ENCODE results near the gene GZF1. TPM values are rescaled to one million over a fixed set of nuclear protein-coding genes. Genes with fewer than 3 reads are reported as not detected.

Gene GZF1
- polyA plus RNA-seq, 1 of the 3 experiments (the other 2 are of a cell fraction) = 20.6 TPM

GRCh38 chr20:23381876-23382275, 19.9 kb downstream of the GZF1 start:
- Histone ChIP-seq H3K4me2 (no peak overlapping the region), H3K27ac (ENCODE audit: low read depth in 2 of 2, low read length in 1 of 2) (no peak overlapping the region), H3K4me1 (ENCODE audit: control insufficient read depth in 1 of 2, insufficient read depth in 2 of 2, low read depth in 1 of 2, low read length in 1 of 2) (no peaks in the 10 kb centered on the region), H3K9ac (no peak overlapping the region), H3K4me3 (ENCODE audit: low read depth in 2 of 2, low read length in 1 of 2) (no peak overlapping the region), H3K79me2 (ENCODE audit: insufficient read depth) (no peaks in the 10 kb centered on the region), H3F3A (replicated peaks; ENCODE audit: insufficient read depth) (no peaks in the 10 kb centered on the region), H3K9me3 (0 out of 2 replicates have a peak, but pooled peaks cover 3% of the 10 kb centered on the region), H4K20me1 (ENCODE audit: insufficient read depth) (no peaks in the 10 kb centered on the region), H2AFZ (ENCODE audit: low read depth) (no peak overlapping the region), H3K9me2 (no peaks in the 10 kb centered on the region), H3K36me3 (replicated peaks in 1 of 2; ENCODE audit: control insufficient read depth in 1 of 2, insufficient read depth in 2 of 2, low read length in 1 of 2) (peaks cover 16 to 33% of the 10 kb centered on the region in 2 experiments), H3K27me3 (ENCODE audit: insufficient read depth) (no peaks in the 10 kb centered on the region)
- TF ChIP-seq YY1 (IDR thresholded peaks at IDR 0.05; ENCODE audit: low read depth) (no peak), JUND (IDR thresholded peaks at IDR 0.05) (no peak), FOXM1 (IDR thresholded peaks at IDR 0.05; ENCODE audit: low read depth) (no peak), POLR2AphosphoS5 (IDR thresholded peaks at IDR 0.05; ENCODE audit: low read depth, low read length) (no peak), NFIC (IDR thresholded peaks at IDR 0.05; ENCODE audit: borderline replicate concordance) (no peak), CTCF (IDR thresholded peaks at IDR 0.05) (no peak), PBX3 (IDR thresholded peaks at IDR 0.05) (no peak), MEF2A (IDR thresholded peaks at IDR 0.05; ENCODE audit: borderline replicate concordance, low read depth) (no peak), TEAD4 (IDR thresholded peaks at IDR 0.05; ENCODE audit: borderline replicate concordance, insufficient read depth) (no peak)
- ChIA-PET POLR2A (no interaction called here), CTCF (interaction anchor here (1.0 to 1.5 kb wide), 4 partner anchors 10 to 32 kb away, joined by 3 read pairs; no protein-coding TSS in a partner anchor)
- no peak for DNase-seq

DNA sequence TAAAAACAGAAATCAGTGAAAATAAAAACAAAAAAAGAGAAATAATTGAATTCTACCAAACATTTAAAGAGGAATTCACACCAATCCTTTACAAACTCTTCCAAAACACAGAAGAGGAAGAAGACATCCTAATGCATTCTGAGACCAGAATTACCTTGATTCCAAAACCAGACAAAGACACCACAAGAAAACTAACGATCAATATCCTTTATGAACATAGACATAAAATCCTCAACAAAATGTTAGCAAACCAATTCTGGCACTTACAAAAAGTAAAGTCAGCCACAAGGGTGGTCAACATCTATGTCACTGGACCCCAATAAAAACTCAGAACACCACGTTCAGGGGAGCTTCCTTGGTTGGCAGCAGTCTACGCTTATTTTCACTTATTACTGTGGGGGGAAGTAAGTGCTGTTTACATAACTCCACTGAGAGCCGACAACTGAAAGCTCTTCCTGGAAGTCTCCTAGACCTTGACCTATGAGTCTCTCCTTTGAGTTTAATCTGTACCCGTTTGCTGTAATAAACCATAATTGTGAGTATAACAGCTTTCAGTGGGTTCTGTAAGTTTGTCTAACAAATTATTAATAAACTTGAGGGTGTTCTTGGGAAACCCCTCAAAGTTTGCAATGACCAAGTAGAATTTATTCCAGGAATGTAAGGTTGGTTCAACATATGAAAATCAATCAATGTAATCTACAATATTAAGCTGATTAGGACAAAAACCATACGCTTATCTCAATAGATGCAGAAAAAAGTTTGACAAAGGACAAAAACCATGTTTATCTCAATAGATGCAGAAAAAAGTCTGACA, 24.5 kb downstream of the GZF1 start:
- no peaks in the 10 kb centered on the region for H4K20me1 ChIP-seq (ENCODE audit: insufficient read depth)
- ChIA-PET POLR2A (interaction anchor here (0.6 kb wide), 1 partner anchor 9 kb away, joined by 3 read pairs; no protein-coding TSS in a partner anchor), CTCF (no interaction called here)
- no peaks in the 10 kb centered on the region for H3K4me1 ChIP-seq (ENCODE audit: control insufficient read depth in 1 of 2, insufficient read depth in 2 of 2, low read depth in 1 of 2, low read length in 1 of 2)
- H3K9ac ChIP-seq = no peak overlapping the region
- H3K79me2 ChIP-seq (ENCODE audit: insufficient read depth) = no peaks in the 10 kb centered on the region
- H3K4me3 ChIP-seq (ENCODE audit: low read depth in 2 of 2, low read length in 1 of 2) = no peak overlapping the region
- no peak overlapping the region for H2AFZ ChIP-seq (ENCODE audit: low read depth)
- H3K9me3 ChIP-seq = 0 out of 2 replicates have a peak, but pooled peaks cover 3% of the 10 kb centered on the region
- no peak overlapping the region for H3K27ac ChIP-seq (ENCODE audit: low read depth in 2 of 2, low read length in 1 of 2)
- H3K27me3 ChIP-seq (ENCODE audit: insufficient read depth) = no peaks in the 10 kb centered on the region
- H3K9me2 ChIP-seq = no peaks in the 10 kb centered on the region
- no peaks in the 10 kb centered on the region for H3F3A ChIP-seq (replicated peaks; ENCODE audit: insufficient read depth)
- DNase-seq = no peak
- H3K36me3 ChIP-seq (replicated peaks in 1 of 2; ENCODE audit: control insufficient read depth in 1 of 2, insufficient read depth in 2 of 2, low read length in 1 of 2) = peaks cover 14 to 46% of the 10 kb centered on the region in 2 experiments
- TF ChIP-seq TAF1 (IDR thresholded peaks at IDR 0.05; ENCODE audit: borderline replicate concordance, low read depth, low read length) (no peak), RXRA (IDR thresholded peaks at IDR 0.05; ENCODE audit: borderline replicate concordance, low read depth) (no peak), CTCF (IDR thresholded peaks at IDR 0.05) (no peak)
- WGBS (ENCODE audit: low lambda C conversion rate) = 94% methylated on average over 6 of the region's 6 CpGs
- H3K4me2 ChIP-seq = no peak overlapping the region

Measured in SK-N-SH (cell line).